ENCODE data around the gene RHBDL2.
"Not testable (repeated sequence)": the region's sequence is repeated elsewhere in the genome, so short reads cannot be mapped to it uniquely, and the experiment has no call there.

Gene RHBDL2

DNA sequence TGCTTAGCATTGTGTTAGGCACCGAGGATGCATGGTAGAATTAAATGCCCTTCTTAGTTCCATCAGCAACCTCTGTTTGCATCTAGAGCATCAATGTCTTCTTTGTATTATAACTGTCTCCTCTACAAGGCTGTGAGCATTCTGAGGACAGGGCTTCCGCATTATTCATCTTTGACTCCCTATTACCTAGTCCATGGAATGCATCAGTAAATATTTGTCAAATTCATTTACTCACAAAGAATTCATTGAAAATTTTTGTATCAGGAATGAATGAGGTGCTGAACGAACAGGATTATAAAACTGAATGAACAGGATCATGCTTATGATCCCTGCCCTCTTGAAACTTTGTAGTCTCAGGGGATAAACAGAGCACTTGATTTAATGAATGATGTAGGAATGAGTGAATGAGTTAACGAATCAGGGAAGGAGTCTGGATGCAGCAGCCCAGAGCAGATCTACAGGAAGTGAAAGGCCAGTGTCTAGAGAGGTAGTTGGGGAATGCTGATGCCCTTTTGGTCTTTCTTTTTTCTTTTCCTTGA, 2.8 kb downstream of the RHBDL2 start:
- in situ Hi-C loops (cut with MboI; ENCODE audit: low sequenced_read_pairs) = no loop called here

DNA sequence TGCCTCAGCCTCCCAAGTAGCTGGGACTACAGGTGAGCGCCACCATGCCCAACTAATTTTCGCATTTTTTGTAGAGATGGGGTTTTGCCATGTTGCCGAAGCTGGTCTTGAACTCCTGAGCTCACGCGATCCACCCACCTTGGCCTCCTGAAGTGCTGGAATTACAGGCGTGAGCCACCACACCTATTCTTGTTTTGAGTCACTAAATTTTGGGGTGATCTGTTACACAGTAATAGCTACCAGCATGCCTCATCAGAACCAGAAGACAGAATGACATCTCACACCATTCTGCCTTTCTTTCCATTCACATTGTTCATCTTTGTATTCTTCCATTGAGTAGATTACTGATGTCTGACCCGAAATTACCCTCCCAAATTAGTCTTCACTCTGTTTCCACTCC, 9.1 kb downstream of the RHBDL2 start:
- in situ Hi-C loops (cut with MboI; ENCODE audit: low sequenced_read_pairs) = no loop called here

DNA sequence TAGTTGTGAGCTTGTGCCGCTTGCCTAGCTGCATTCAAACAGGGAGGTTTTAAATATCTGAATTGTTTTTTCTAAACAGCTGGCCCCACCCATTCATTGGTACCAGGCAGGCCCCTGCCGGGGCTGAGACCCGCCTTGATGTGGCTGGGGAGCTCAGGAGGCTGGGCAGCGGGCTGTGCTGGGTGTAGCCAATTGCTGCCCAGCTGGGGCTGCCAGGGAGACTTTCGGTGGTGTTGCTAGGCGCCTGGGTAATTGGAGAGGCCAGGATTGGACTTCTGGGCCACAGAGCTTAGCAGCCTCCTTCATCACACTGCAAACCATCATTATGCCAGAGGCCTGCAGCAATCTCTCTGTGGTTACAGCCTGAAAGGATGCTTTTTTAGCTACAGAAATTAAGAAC, 12.2 kb downstream of the RHBDL2 start:
- in situ Hi-C loops (cut with MboI; ENCODE audit: low sequenced_read_pairs) = no loop called here

DNA sequence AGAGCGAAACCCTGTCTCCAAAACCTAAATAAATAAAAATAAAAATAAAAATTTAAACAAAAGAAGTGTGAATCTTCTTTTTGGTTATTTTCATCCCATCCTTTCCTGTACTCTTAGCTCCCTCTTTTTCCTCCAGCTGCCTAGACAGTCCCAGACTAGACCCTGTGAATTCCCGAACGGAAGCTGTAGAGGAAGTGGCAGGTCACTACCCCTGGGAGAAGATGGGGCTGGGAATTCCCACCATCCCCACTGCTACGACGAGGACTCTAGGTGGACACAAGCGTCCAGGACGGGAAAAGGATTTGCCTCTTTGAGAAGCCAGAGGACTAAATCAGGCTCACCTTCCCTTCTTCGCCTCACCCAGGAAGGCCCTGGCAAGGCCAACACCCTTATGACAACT, 12.6 kb downstream of the RHBDL2 start:
- in situ Hi-C loops (cut with MboI; ENCODE audit: low sequenced_read_pairs) = no loop called here

DNA sequence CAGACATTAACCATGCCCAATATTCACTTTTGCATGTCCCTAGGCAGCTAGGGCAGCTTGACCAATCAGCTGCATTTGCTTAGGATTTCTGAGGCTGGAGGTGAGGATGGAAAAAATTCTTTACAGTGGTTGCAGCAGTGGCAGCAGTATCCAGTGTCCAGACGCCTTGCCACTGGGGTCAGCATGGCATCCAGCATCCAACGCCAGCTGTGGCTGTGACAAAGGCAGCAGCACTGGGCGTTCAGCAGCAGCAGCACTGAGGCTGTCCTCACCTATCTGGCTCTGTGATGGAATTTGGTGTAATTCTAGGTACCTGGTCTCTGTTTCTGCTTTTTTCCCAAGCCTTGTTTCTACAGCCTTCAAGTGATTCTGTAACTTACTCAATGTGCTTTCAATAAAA, 15.5 kb downstream of the RHBDL2 start:
- in situ Hi-C loops (cut with MboI; ENCODE audit: low sequenced_read_pairs) = no loop called here

DNA sequence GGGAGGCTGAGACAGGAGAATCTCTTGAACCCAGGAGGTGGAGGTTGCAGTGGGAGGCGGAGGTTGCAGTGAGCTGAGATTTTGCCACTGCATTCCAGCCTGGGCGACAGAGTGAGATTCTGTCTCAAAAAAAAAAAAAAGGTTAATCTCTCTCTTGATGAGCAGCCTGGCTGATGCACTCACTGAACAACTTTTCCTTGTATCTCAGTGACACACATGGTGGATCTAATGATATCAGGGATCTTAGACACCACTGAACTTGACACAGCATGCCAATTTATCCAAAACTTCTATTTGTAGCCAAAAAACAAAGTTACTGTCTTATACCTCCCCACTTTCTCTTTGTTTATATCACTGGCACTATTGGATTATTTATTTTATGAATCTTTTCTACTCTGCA, 16.2 kb downstream of the RHBDL2 start:
- in situ Hi-C loops (cut with MboI; ENCODE audit: low sequenced_read_pairs) = no loop called here

DNA sequence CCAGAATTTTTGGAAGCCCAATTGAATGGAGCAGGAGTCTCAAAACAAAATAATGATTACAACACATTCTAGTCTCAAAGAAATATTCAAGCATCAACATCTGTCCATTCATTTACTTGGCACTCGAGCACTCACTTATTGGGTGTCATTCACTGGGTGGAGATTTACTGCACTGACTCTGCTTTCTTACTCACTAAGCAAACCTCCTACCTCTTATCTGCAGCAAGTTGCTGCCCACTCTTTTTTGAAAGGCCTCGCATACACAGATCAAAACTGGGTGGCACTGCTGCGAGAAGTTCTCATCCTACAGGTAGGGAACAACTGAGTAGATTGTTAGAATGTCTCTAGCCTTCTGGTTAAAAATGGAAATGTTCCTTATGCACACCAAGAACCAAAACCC, 18.0 kb downstream of the RHBDL2 start:
- in situ Hi-C loops (cut with MboI; ENCODE audit: low sequenced_read_pairs) = no loop called here

DNA sequence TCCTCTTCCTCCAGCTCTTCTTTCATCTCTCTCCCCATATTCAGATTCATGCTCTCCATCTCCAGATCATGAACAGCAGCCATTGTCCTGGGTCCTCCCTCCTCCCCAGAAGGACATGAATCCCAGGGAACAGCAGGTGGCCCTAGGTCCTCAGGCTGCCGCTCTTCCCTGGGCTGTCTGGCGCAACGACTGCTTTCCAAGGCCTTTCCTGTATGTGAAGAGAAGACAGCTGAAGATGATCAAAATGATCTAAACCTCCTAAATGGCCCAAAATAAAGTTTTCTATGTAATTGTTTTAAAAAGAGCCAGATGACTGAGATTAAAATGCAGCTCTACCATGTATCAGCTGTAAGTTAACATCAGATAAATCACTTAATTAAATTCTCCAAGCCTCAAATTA, 22.5 kb downstream of the RHBDL2 start:
- in situ Hi-C loops (cut with MboI; ENCODE audit: low sequenced_read_pairs) = no loop called here

DNA sequence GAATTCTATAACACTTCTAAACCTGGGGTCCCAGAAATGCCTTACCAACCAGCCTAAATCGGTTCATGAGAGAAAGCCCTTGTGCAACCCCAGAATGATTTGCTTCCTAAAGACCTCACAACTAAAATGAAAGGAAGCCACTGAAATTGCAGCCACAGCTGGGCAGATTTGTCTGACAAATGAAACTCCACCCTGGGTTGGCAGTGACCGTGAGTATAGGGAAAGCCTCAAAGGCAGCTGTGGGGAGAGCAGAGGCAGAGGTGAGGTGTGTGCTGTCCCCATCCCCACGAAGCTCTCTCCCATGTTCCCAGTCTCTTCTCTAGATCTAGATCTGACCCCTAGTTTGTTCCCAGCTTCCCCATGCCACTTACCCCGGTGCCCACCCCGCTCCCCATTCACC, 23.1 kb downstream of the RHBDL2 start:
- in situ Hi-C loops (cut with MboI; ENCODE audit: low sequenced_read_pairs) = no loop called here

DNA sequence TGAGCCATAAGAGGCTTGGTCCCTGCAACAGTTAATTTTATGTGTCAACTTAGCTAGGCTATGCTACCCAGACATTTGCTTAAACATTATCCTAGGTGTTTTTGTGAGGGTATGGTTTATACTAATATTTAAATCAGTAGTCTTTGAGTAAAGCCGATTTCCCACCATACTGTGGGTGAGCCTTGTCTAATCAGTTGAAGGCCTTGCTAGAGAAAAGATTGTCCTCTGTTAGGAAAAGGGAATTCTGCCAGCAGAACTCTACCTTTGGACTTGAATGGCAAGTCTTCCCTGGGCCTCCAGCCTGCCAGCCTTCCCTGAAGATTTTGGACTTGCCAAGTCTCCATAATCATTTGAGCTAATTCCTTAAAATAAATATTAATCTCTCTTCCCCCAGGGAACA, 23.9 kb downstream of the RHBDL2 start:
- in situ Hi-C loops (cut with MboI; ENCODE audit: low sequenced_read_pairs) = no loop called here

DNA sequence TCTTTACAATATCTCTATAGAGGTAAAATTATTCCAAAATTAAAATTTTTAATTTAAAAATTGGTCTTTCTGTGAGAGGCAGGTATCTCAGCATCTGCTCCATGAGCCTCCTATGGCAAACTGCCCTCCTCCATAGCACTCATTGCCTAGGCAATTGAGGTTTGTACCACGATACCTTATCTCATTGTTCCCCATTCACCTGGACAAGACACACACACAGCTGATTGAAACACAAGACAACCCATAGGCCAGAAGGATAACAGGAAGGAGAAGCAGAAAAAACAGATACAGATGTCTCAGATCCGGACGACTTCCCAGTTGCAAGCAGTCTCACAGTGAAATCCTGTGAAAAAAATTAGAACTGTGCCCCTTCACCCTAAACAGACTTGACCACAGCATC, 24.3 kb downstream of the RHBDL2 start:
- in situ Hi-C loops (cut with MboI; ENCODE audit: low sequenced_read_pairs) = no loop called here

DNA sequence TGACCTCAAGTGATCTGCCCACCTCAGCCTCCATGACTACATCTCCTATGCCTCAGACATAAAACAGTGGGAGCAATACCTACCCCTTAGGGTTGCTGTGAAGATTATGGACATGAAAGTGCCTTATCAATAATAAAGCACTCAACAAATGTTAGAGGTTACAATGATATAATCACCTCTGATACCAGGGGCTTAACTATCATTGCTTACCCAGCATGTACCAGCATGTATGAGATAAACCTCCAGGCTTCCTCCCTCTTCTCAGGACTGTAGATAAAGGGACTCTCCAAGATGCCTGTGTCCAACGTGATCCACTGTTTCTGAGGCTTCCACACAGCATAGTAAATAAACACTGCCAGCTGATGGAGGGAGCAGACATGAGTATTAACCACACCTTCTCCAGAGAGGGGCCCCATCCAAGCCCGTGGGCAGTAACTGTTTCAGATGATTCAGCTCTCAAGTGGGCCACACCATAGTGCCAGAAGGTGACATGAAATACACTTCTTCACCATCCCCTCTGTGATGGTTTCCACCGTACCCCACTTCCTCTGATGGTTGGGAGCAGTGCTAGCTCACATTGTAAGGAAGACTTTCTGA, 26.2 kb downstream of the RHBDL2 start:
- in situ Hi-C loops (cut with MboI; ENCODE audit: low sequenced_read_pairs) = no loop called here

DNA sequence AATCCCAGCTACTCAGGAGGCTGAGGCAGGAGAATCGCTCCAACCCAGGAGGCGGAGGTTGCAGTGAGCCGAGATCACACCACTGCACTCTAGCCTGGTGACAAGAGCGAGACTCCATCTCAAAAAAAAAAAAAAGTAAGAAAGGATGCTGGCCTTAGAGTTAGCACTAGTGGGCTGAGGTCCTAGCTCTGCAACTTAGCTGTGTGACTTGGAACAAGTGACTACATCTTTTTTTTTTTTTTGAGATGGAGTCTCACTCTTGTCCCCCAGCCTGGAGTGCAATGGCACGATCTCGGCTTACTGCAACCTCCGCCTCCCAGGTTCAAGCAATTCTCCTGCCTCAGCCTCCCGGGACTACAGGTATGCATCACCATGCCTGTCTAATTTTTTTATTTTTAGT, 26.7 kb downstream of the RHBDL2 start:
- in situ Hi-C loops (cut with MboI; ENCODE audit: low sequenced_read_pairs) = not testable (repeated sequence)

DNA sequence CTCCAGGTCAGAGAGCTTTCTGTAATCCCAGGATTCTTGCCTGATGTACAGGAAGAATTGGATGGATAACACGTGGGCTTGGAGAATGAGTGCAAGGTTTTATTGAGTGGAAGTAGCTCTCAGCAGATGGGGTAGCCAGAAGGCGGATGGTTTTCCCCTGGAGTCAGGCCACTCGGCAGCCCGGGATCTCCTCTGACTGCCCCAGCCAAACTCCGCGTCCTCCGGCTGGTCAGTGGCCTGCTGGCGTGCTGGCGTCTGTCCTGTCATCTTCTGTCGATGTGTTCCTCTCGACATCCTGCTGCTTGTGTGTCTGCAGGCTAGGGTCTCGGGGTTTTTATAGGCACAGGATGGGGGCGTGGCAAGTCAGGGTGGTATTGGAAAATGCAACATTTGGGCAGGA, 32.8 kb downstream of the RHBDL2 start:
- in situ Hi-C loops (cut with MboI; ENCODE audit: low sequenced_read_pairs) = no loop called here

DNA sequence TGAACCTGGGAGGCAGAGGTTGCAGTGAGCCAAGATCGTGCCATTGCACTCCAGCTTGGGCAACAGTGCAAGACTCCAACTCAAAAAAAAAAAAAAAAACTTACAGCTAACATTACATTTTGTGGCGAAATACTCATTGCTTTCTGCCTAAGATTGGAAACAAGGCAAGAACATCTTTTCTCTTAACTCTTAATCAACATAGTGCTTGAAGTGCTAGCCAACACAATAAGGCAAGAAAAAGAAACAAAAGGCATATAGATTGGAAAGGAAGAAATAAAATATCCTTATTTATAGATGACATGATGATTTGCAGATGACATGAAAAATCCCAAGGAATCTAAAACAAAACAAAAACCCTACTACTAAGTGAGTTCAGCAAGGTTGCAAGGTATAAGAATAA, 35.6 kb downstream of the RHBDL2 start:
- in situ Hi-C loops (cut with MboI; ENCODE audit: low sequenced_read_pairs) = no loop called here

DNA sequence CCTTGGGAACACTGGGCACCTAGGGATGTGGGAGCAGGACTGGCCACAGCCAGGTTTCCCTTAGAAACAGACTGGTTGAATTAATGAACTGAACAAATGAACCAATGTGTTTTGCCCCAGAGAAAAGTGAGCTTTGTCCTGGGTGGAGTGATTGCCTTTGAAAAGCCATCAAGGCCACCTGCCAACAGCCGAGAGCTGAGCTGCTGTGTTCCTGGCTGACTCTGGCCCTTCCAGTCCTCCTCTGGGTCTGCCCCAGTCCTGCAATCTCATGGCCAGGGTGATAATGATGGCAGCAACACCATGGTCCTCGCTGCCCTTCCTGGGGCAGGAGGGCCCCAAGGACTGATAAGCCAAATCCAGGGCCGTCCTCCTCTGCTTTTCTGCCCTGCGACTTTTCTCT, 42.1 kb downstream of the RHBDL2 start:
- in situ Hi-C loops (cut with MboI; ENCODE audit: low sequenced_read_pairs) = no loop called here

DNA sequence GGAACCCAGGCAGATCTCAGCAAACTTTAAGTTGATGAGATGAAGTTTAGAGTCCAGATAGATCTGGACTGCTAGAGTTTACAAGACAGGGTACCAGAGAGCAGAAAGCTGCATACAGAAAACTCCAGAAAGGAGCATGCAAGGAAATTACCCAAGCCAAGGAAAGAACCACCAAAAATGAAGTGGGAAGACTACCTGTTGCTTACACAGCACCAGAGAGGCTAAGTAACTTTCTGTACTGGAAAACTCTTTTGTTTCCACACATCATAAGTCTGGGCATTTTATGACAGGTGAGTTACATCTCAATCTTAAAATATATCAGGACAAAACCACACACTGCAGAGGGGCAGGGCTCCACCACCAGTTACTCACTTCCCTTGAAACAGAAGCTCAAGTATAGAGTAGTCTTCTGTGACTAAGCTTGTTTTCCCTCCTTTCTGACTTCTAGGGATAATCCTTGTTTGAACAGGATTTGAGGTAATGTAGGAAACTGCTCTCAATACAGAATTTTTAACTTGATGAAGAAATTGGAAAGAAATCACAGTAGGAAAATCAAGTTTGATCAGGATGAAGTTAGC, 42.9 kb downstream of the RHBDL2 start:
- in situ Hi-C loops (cut with MboI; ENCODE audit: low sequenced_read_pairs) = no loop called here

DNA sequence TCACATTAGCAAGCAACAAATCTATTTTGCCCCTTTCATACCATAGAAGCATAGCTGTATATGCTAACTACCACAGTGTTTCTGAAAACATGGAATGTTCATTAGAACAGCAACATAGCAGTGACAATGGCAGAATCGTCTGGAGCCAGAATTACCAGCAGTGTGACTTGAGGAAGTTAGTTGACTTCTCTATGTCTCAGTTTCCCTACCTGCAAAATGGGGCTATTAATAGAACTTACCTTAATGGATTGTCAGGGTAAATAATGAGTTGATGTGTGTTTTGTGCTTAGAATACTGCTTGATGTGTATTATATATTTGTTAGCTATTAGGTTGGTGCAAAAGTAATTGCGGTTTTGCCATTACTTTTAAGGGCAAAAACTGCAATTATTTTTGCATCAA, 45.5 kb downstream of the RHBDL2 start:
- in situ Hi-C loops (cut with MboI; ENCODE audit: low sequenced_read_pairs) = no loop called here

DNA sequence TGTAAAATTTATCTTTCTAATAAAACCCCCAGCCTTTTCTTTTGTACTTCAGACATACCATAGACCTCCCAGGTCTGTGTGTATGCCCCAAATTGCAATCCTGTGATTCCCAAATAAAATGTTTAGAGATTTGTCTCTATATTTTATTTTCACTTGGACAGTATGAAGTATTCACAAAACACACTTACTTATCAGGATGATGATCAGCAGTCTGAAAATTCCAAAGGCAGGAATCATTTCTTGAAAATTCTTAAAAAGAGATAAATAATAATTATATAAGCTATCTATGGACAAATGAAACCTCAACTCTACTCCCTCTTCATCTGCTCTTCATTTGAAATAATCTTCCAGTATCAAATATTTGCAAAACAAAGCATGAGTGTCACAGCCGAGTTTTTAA, 48.7 kb downstream of the RHBDL2 start:
- in situ Hi-C loops (cut with MboI; ENCODE audit: low sequenced_read_pairs) = no loop called here

DNA sequence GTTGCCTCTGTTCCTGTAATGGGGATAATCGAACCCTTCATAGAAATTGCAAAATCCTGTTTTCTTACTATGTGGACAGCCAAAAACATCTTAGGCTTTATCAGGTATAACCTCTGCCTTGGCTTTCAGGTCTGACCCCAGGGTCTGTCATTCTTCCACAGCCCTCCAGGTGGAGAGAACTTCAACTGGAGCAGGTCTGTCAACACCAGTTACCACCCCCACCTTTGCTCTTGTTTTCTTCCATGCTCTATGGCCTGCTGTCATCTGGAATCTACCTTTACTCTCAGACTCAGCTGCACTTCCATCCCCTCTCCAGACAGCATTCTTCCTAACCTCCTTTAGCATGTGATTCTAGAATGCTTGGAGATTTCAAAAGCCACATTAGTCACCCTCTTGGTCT, 49.9 kb downstream of the RHBDL2 start:
- in situ Hi-C loops (cut with MboI; ENCODE audit: low sequenced_read_pairs) = no loop called here

DNA sequence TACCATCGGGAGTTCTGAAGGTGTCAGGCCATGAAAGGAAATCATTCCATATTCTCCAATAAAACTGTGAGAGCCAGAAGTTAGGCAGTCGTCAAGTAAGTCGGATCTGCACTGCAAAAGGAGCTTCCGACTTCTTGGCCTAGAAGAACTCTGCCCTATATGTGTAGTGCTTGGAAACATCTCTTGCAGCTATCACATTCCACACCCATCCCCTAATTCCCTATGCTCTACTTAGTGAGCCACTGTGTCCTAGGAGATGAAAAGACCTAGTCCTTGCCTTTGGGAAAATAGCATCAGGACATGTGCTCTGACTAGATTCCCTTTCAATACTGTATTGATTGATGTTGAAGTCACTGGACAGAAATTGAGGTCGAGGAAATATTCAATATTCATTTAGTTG, 52.0 kb downstream of the RHBDL2 start:
- in situ Hi-C loops (cut with MboI; ENCODE audit: low sequenced_read_pairs) = no loop called here

DNA sequence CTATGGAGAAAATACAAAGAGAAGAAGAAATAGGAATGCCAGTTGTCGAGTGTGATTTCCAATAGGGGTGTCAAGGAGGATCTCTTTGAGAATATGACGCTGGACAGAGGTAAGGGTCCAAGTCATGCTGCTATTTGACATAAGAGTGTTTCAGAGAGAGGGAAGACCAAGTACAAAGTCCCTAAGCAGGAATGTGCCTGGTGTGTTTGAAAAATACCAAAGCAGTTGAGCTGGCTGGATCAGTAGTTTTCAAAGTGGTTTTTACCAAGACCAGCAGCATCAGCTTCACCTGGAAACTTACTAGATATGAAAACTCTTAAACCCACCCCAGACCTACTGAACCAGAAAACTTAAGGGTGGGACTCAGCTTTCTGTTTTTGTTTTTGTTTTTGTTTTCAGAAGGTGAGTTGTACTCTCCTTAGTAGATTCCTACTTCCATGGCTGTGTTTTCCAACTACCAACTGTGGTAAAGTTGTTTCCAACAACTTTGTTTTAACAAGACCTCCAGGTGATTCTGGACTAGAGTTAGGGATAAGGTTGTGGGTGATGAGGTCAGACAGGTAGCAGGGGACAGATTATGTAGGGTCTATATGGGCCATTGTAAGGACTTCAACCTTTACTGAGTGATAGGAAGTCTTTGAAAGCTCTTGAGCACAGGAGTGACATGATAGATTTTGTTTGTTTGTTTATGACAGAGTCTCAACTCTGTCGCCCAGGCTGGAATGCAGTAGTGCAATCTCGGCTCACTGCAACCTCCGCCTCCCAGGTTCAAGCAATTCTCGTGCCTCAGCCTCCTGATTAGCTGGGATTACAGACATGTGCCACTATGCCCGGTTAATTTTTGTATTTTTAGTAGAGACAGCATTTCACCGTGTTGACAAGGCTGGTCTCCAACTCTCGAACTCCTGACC, 53.0 kb downstream of the RHBDL2 start:
- in situ Hi-C loops (cut with MboI; ENCODE audit: low sequenced_read_pairs) = no loop called here
